ENCODE measurements around the gene MCRIP2.

DNA sequence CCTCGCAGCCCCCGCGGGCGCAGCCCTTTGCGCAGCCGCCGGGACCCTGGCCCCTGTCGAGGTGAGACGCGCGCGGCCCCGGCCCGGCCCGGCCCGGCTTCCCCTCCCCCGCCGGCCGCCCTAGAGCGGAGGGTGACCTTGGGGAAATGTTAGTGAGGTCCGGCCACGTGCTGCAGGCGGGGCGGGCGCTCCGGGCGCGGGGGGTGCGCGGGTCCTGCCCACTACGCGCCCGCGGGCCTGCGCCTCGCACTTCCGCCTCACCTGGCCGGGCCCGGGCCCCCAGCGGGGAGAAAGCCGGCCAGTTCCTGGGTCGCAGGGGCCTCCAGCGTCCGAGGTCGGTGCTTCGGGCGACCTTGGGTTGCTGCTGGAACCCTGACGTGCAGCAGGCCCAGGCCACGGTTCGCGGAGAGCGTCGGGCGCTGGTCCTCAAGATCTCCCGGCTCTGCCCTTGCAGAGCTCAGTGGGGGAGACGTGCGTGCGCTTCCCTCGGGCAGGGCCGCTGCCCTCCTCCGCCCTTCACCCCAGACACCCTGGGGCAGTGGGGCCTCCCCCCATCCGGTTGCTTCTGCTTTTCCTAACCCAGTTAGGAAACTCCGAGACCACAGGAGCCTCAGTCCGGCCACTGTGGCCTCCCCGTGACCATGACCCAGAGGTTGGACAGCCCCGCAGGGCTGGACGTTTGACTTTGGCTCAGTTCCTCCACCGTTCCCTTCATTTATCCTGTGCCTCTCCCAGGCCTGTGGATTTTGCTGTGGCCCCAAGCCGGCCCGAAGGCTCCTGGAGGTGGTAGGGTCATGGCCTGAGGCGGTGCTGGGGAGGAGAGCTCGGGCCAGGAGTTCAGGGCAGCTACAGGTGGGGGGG lies 791 bp downstream of the MCRIP2 start:
- TF ChIP-seq POLR2A (IDR thresholded peaks at IDR 0.05; ENCODE audit: low read depth, low read length) (no peak; the same call in 1 of the 2 replicates), POLR2AphosphoS5 (IDR thresholded peaks at IDR 0.05; ENCODE audit: low read depth, low read length) (no peak), TAF1 (IDR thresholded peaks at IDR 0.05; ENCODE audit: borderline replicate concordance, low read depth, low read length) (no peak)
